Measurements from ENCODE around the gene WASF2.

DNA sequence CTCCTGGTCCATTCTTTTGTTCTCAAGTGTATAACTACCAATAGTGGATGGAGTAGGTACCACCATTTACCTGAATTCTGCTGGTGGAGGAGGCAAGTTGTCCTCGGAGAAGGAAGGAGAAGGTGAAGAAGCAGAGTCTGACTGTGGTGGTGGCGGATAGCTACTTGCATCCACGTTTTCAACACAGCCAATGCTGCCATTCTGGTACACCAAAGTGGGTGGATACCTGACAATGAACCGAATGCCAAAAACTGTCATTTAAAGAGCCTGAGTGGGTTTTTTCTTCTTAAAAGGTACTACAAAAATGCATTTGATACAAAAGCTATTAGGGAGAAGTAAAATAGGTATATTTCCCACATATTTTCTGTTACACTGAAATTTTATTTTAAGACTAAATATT lies 77.5 kb downstream of the WASF2 start:
- TF ChIP-seq, protein P1, sequence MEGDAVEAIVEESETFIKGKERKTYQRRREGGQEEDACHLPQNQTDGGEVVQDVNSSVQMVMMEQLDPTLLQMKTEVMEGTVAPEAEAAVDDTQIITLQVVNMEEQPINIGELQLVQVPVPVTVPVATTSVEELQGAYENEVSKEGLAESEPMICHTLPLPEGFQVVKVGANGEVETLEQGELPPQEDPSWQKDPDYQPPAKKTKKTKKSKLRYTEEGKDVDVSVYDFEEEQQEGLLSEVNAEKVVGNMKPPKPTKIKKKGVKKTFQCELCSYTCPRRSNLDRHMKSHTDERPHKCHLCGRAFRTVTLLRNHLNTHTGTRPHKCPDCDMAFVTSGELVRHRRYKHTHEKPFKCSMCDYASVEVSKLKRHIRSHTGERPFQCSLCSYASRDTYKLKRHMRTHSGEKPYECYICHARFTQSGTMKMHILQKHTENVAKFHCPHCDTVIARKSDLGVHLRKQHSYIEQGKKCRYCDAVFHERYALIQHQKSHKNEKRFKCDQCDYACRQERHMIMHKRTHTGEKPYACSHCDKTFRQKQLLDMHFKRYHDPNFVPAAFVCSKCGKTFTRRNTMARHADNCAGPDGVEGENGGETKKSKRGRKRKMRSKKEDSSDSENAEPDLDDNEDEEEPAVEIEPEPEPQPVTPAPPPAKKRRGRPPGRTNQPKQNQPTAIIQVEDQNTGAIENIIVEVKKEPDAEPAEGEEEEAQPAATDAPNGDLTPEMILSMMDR (IDR thresholded peaks at IDR 0.05) = no peak
- no peak for TF ChIP-seq POLR2A (IDR thresholded peaks at IDR 0.05)

Measured in body of pancreas (tissue), 4 donors.